Tibial artery (tissue), 4 donors: ENCODE data around the gene TRAF3.

Experiments
- DNase-seq, 2 donors: peaks; one replicate each; pipeline ENCODE4 v3.0.0-alpha.2; 2019
- H3K27ac ChIP-seq, 2 donors: fragments of 200-600 bp; sonication (generic) in 1 of 2; 1 replicate in 1 of 2; 2 replicates in 1 of 2; pipeline ENCODE4 v1.5.1; 2018 to 2019; ENCODE audit warnings: mild to moderate bottlenecking in 1 of 2
- H3K27me3 ChIP-seq, 2 donors: fragments of 200-600 bp; sonication (generic) in 1 of 2; one replicate each; pipeline versions ENCODE4 v1.5.1 to v1.6.0; 2016 to 2019
- H3K36me3 ChIP-seq, 3 donors: fragments of 200-600 bp; sonication (generic) in 2 of 3; one replicate each; pipeline ENCODE4 v1.5.1; 2016 to 2019; ENCODE audit warnings: mild to moderate bottlenecking in 2 of 3
- H3K4me1 ChIP-seq, 4 donors: fragments of 200-600 bp; sonication (generic) in 2 of 4; 1 replicate in 3 of 4; 2 replicates in 1 of 4; pipeline ENCODE4 v1.5.1; 2016 to 2019
- H3K4me3 ChIP-seq, 2 donors: fragments of 200-600 bp; sonication (generic) in 1 of 2; 1 replicate in 1 of 2; 2 replicates in 1 of 2; pipeline ENCODE4 v1.5.1; 2018 to 2019; ENCODE audit warnings: mild to moderate bottlenecking in 2 of 2
- H3K9me3 ChIP-seq, 3 donors: fragments of 200-600 bp; sonication (generic) in 1 of 3; one replicate each; pipeline ENCODE4 v1.5.1; 2016 to 2019
- intact Hi-C: fragments of 100-400 bp; cut with DNase I; formaldehyde crosslinking; loops from one replicate; pipeline ENCODE4 v1.15.0; 2023; ENCODE audit warnings: low total_unique reads
- TF ChIP-seq, protein P1 (sequence below), 2 experiments: fragments of 200-600 bp in 1 of 2; fragments of 450-650 bp in 1 of 2; IDR thresholded peaks; one replicate each; pipeline ENCODE4 v1.5.1; 2017 to 2019; ENCODE audit warnings: antibody characterized with exemption in 2 of 2, mild to moderate bottlenecking in 1 of 2, moderate library complexity in 1 of 2

The TRAF3 gene

GRCh38 chr14:102955636-102956408 is 178.6 kb downstream of the TRAF3 start:
- DNase-seq = no peak
- no peak overlapping the region for H3K4me3 ChIP-seq
- no peaks in the 10 kb centered on the region for H3K4me1 ChIP-seq
- no peaks in the 10 kb centered on the region for H3K27me3 ChIP-seq
- H3K36me3 ChIP-seq = peaks cover 85 to 100% (median 95%) of the 10 kb centered on the region in 3 donors
- no peak overlapping the region for H3K27ac ChIP-seq
- H3K9me3 ChIP-seq = no peaks in the 10 kb centered on the region
- TF ChIP-seq, protein P1, sequence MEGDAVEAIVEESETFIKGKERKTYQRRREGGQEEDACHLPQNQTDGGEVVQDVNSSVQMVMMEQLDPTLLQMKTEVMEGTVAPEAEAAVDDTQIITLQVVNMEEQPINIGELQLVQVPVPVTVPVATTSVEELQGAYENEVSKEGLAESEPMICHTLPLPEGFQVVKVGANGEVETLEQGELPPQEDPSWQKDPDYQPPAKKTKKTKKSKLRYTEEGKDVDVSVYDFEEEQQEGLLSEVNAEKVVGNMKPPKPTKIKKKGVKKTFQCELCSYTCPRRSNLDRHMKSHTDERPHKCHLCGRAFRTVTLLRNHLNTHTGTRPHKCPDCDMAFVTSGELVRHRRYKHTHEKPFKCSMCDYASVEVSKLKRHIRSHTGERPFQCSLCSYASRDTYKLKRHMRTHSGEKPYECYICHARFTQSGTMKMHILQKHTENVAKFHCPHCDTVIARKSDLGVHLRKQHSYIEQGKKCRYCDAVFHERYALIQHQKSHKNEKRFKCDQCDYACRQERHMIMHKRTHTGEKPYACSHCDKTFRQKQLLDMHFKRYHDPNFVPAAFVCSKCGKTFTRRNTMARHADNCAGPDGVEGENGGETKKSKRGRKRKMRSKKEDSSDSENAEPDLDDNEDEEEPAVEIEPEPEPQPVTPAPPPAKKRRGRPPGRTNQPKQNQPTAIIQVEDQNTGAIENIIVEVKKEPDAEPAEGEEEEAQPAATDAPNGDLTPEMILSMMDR (IDR thresholded peaks at IDR 0.05) = no peak
- intact Hi-C loops = no loop called here

GRCh38 chr14:102957222-102957621 is 180.0 kb downstream of the TRAF3 start:
- no peaks in the 10 kb centered on the region for H3K4me1 ChIP-seq
- H3K27ac ChIP-seq = no peak overlapping the region
- H3K36me3 ChIP-seq = peaks cover 86 to 100% (median 95%) of the 10 kb centered on the region in 3 donors
- H3K9me3 ChIP-seq = no peaks in the 10 kb centered on the region
- H3K4me3 ChIP-seq = no peak overlapping the region
- no peaks in the 10 kb centered on the region for H3K27me3 ChIP-seq
- TF ChIP-seq, protein P1 (IDR thresholded peaks at IDR 0.05) = no peak
- no peak for DNase-seq
- intact Hi-C loops = no loop called here

DNA sequence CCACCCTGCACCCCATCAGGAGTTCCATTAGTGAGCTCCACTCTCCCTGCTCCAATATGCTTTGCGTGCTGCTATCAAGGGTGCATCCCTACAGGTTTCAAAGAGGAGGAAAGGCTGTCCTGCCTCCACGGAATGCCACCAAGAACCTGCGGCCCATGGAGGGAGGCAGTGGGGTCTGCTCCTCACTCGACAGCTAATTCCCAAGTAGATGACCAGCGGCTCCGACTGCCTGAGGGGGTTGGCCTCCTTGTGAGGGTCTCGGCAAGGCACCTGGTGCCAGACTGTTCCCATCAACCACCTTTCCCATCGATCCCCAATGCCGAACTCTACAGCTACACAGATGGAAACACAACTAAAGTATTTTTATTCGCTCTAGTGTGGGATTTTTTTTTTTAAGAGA is 181.2 kb downstream of the TRAF3 start:
- intact Hi-C loops = no loop called here
- peaks cover 86 to 100% (median 95%) of the 10 kb centered on the region in 3 donors for H3K36me3 ChIP-seq

More for the DNA sequence above, 181.2 kb downstream of the TRAF3 start:
- Histone ChIP-seq H3K4me3 (no peak overlapping the region), H3K27ac (no peak overlapping the region), H3K4me1 (no peaks in the 10 kb centered on the region), H3K27me3 (no peaks in the 10 kb centered on the region), H3K9me3 (no peaks in the 10 kb centered on the region)
- TF ChIP-seq, protein P1 (IDR thresholded peaks at IDR 0.05) = no peak
- DNase-seq = no peak
